Fibroblast of upper back skin (primary cell): ENCODE measurements around the gene SPATA13.
"Not testable (repeated sequence)": the region's sequence is repeated elsewhere in the genome, so short reads cannot be mapped to it uniquely, and the experiment has no call there.

Experiments used
- DNase-seq: peaks from one replicate; pipeline ENCODE4 v3.0.0-alpha.2; 2013

Gene SPATA13

DNA sequence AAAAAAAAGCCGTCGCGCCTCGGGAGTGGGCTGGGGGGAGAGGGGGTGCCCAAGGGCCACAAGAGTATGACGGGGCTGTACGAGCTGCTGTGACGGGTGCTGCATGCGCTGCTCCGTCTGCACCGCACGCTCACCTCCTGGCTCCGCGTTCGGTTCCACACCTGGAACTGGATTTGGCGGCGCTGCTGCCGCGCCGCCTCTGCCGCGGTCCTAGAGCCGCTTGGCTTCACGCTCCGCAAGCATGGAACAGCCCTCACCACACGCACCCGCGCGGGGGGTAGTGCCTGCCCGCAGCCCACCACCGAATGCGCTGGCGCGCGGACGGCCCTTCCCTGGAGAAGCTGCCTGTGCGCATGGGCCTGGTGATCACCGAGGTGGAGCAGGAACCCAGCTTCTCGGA, 167.6 kb downstream of the SPATA13 start:
- no peak for DNase-seq

DNA sequence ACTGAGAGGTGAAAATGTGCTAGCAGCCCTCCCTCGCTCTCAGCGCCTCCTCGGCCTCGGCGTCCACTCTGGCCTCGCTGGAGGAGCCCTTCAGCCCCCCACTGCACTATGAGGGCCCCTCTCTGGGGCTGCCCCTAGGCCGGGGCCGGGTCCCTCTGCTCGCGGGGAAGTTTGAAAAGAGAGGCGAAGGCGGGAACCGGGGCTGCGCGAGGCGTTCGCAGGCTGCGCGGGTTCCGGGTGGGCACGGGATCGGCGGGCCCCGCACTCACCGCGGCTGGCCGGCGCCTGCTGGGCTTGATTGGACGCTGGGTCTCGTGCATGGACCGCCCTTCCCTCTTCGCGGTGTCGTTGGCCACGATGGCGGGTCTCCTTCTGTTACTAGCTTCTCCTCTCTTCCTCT, 178.2 kb downstream of the SPATA13 start:
- DNase-seq, result no peak

DNA sequence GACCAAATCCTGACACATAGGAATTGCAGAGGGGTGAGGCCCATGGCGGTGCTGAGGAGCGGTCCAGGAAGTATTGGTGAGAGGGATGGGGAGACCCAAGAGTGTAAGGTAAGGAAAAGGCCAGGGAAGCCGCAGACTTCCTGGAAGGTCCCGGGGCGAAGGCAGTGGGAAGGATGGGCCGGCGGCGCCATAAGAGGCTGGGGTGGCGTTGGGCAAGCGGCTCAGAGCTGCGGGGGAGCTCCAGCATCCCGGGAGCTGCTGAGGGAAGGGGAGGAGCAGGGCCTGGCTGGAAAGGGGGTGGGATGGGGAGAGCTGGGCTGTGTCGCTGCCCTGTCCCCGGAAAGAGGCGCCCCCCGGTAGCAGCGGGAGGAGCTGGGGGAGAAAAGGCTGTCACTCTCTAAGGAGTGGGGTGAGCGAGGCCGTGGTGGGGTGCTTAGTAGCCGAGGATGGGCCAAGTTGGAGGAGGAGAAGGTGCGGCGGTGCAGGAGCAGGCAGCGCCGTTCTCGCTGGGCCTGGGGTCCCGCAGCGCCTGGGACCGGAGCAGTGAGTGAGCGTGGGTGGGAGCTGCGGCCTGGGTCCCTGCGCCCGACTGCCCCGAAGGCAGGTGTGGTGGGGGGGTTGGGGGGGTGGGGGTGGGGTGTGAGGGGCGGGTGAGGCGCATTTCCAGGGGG, 179.6 kb downstream of the SPATA13 start:
- DNase-seq, result no peak

DNA sequence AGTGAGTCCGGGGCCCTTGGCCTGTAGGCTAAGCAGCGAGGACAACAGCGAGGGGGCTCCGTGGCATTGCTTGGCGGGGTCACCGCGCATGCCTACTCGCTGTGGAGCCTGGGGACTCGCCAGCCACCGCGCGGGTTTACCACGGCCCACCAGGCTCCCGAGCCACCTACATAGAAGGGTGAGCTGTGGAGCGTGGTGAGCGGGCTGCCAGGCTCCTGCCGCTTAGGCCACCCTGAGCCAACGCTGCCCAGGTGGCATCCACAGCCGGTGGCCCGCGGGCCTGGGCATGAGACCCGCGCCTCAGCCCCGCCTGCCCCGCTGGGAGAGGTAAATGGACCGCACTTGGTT, 180.1 kb downstream of the SPATA13 start:
- no peak for DNase-seq

DNA sequence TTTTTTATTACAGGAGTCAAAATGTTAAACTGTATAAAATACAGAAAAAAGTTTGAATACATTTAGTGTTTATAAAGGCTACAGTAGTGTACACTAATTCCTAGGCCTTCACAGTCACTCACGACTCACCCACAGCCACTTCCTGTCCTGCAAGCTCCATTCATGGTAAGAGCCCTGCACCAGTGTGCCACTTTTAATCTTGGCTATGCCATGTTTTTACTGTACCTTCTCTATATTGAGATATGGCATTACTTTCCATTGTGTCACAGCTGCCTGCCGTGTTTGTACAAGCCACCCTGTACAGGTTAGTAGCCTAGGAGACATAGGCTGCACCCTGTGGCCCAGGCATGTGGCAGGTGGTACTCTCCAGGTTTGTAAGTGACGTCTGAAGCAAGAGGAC, 180.9 kb downstream of the SPATA13 start:
- peak; percentile 41 for DNase-seq

DNA sequence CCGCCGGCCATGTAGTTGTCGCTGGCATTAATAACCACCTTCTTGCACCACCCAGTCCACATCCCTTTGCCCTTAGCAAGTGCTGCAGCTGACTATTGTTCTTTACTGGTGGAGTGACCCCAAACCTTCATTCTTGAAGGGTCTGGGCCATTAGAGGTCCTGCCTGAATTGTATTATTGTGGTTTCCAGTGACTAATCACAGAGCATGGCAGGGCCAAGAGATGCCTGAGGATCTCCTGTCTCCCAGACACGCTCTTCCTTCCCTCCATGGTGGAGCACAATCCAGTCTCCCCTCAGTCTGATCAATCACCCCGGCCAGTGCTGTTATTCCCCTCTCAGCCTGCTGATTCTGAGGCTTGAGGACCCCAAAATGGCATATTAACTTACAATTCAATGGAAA, 187.9 kb downstream of the SPATA13 start:
- DNase-seq, result no peak

DNA sequence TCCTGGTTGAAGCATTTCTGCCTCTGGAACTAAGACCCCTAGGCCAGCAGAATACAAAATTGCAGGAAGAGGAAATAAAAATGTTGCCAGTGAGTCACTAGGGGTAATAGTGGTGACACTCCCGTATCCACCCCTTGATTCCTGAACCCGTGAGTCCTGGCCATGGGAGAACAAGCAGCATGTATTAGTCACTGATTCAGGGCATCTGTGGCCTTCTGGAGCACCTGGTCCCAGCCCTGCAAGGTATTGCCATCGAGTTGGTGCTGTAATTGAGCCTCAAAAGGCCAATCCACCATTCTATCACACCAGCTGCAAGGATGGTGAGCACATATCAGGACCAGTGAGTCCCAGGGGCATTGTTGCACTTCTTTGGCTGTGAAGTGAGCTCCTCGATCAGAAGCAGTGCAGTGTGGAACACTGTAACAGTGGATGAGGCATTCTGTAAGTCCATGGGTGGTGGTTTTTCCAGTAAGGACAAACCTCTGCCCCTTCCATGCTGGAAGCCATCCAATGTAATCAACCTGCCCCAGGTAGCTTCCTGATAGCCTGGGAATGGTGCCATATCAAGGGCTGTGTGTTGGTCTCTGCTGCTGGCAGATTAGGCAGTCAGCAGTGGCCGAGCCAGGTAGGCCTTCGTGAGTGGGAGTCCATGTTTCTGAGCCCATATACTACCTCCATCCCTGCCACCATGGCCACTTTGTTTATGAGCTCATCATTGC, 188.4 kb downstream of the SPATA13 start:
- DNase-seq, result no peak

DNA sequence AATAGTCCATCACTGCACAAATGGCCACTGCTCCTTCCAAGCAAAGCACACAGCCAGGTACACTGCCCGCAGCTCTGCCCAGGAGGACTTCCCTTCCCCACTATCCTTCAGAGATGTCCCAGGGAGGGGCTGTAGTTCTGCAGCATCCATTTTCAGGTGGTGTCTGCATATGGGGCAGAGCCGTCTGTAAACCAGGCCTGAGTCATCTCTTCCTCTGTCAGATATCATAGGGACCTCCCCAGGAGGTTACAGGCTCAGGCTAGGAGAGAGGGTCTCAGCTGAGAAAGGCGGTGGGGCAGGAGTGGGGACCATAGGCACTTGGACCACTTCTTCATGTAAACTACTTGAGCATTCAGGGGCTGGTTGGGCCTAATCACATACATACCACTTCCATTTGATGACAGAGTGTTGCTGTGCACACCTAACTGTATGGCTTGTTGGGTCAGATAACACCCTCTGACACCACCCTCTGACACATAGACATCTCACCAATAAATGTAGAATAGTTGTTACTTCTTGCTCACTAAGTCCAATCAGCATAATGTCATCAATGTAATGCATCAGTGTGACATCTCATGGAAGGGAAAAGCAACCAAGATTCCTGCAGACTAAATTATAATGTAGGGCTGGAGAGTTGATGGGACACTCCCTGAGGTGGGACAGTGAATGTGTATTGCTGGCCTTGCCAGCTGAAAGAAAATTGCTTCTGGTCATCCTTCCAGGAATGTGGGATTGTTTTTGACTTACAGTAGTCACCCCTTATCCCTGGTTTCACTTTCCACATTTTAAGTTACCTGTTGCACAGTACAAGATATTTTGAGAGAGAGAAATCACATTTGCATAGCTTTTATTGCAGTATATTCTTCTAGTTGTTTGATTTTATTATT, 189.5 kb downstream of the SPATA13 start:
- not testable (repeated sequence) for DNase-seq

DNA sequence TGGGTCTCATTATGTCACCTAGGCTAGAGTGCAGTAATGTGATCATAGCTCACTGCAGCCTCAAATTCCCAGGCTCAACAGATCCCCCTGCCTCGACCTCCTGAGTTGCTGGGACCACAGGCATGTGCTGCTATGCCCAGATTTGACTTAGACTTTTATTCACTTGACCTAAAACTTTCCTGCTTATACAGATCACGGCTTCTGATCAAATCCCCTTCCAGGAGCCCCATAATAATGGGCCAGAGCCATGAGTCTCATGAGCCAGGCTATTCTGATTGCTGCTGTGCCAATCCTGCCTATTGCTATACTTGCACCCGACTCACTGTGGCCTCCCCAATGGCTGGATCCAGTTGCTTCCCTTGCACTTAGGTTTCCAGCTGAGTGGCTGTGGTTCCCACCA, 190.9 kb downstream of the SPATA13 start:
- no peak for DNase-seq

DNA sequence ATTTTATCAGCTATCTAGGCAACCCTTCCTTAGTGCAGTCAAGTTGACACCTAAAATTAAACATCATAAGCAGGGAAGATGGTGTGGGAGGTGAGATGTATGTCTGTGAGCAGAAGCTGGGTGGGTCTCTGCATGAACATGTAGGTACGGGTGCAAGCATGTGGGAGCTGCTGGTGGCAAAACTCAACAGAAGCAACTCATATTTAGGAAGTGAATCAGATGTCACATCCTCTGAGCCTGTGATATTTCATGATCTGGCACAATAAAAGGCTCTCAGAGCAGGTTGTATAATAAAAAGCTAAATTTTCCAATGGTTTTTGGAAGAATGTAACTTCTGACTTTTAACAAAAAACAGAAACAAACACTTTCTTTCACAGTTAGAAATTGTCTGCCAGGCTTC, 193.2 kb downstream of the SPATA13 start:
- no peak for DNase-seq

DNA sequence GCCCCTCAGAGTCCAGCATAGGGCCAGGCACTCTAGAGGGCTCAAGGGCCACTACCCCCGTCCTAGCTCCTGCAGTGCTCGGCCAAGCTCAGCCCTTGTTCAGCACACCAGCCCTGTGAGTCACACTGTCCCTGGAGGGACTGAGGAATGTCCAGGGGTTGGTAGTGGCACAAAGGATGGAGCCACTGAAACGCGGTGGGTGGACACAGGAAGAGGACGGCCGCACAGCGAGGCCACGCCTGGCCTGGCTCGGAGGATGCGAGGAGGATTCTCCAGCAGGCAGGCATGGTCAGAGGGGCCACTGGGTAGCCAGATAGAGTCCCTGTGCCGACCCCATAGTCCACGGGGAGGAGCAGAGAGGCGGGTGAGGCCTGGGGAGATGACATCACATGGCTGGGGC, 194.6 kb downstream of the SPATA13 start:
- no peak for DNase-seq

DNA sequence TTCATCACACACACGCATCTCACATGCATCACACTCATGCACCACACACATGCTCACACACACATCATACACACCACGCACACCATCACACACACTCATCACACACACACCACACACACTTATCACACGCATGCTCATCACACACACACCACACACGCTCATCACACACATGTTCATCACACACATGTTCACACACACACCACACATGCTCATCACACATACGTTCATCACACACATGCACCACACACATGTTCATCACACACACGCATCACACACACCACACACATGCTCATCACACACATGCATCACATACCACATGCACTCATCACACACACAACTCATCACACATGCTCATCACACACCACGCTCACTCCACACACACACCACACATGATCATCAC, 195.8 kb downstream of the SPATA13 start:
- no peak for DNase-seq
